DOHH2 (cell line): Measurements from ENCODE around the gene ITPR1.
A peak's percentile ranks its signal among the peaks of the same experiment; 100 is the strongest.

Experiments used
- H3F3A ChIP-seq: fragments of 200-600 bp; sonication (generic), shearing (Covaris generic); 2 replicates; pipeline ENCODE4 v1.6.0; 2016; ENCODE audit warnings: antibody characterized with exemption, mild to moderate bottlenecking; ENCODE audit not compliant: control insufficient read depth, insufficient read depth
- H3K27ac ChIP-seq: fragments of 200-600 bp; sonication (generic); 2 replicates; pipeline ENCODE4 v1.5.1; 2014; ENCODE audit warnings: low read depth, mild to moderate bottlenecking, low read length, moderate library complexity
- H3K27me3 ChIP-seq: fragments of 200-600 bp; sonication (generic); 2 replicates; pipeline ENCODE4 v1.6.1; 2014; ENCODE audit warnings: mild to moderate bottlenecking, low read length, mixed read lengths; ENCODE audit not compliant: control insufficient read depth
- H3K36me3 ChIP-seq: fragments of 200-600 bp; sonication (generic); 2 replicates; pipeline ENCODE4 v1.6.1; 2014; ENCODE audit warnings: mild to moderate bottlenecking, low read length, moderate library complexity, mixed read lengths; ENCODE audit not compliant: control insufficient read depth
- H3K4me1 ChIP-seq: fragments of 200-600 bp; sonication (generic); 2 replicates; pipeline ENCODE4 v1.6.1; 2014; ENCODE audit warnings: mild to moderate bottlenecking, low read length, mixed read lengths; ENCODE audit not compliant: control insufficient read depth
- H3K4me2 ChIP-seq: fragments of 200-600 bp; sonication (generic); 2 replicates; pipeline ENCODE4 v1.6.0; 2014; ENCODE audit warnings: mild to moderate bottlenecking, low read length, moderate library complexity
- H3K4me3 ChIP-seq: fragments of 200-600 bp; sonication (generic); 2 replicates; pipeline ENCODE4 v1.5.1; 2014; ENCODE audit warnings: mild to moderate bottlenecking, low read length, mixed read lengths
- H3K79me2 ChIP-seq: fragments of 200-600 bp; sonication (generic); 2 replicates; pipeline ENCODE4 v1.6.1; 2014; ENCODE audit warnings: mild to moderate bottlenecking, low read length, mixed read lengths; ENCODE audit not compliant: control insufficient read depth
- H3K9me2 ChIP-seq: fragments of 200-600 bp; sonication (generic); replicated peaks from 2 replicates; pipeline ENCODE4 v1.6.1; 2014; ENCODE audit warnings: mild to moderate bottlenecking, low read length, mixed read lengths; ENCODE audit not compliant: control insufficient read depth
- H3K9me3 ChIP-seq: fragments of 200-600 bp; sonication (generic); 2 replicates; pipeline ENCODE4 v1.6.1; 2014; ENCODE audit warnings: antibody characterized with exemption, low read length, mixed read lengths; ENCODE audit not compliant: control insufficient read depth, insufficient read depth
- H4K20me1 ChIP-seq: fragments of 200-600 bp; sonication (generic); 2 replicates; pipeline ENCODE4 v1.6.0; 2014; ENCODE audit warnings: low read depth, mild to moderate bottlenecking, antibody characterized with exemption, low read length, moderate library complexity; ENCODE audit not compliant: control insufficient read depth, insufficient read depth
- CTCF ChIP-seq: fragments of 200-600 bp; sonication (generic); IDR thresholded peaks from one replicate; pipeline ENCODE4 v1.5.1; 2014; ENCODE audit warnings: antibody characterized with exemption, mild to moderate bottlenecking, low read depth, low read length; ENCODE audit not compliant: poor library complexity, severe bottlenecking
- EZH2phosphoT487 ChIP-seq: fragments of 200-600 bp; sonication (generic); IDR thresholded peaks from 2 replicates; pipeline ENCODE4 v1.6.1; 2017; ENCODE audit warnings: borderline replicate concordance, mild to moderate bottlenecking, antibody characterized with exemption, low read length, moderate library complexity, mixed read lengths

ITPR1 gene

GRCh38 chr3:4627651-4628375 lies 134.7 kb downstream of the ITPR1 start:
- no peaks in the 10 kb centered on the region for H3K9me3 ChIP-seq
- no peaks in the 10 kb centered on the region for H3K27me3 ChIP-seq
- no peaks in the 10 kb centered on the region for H3F3A ChIP-seq
- TF ChIP-seq EZH2phosphoT487 = no peak
- TF ChIP-seq CTCF = no peak
- no peak overlapping the region for H3K4me3 ChIP-seq
- no peaks in the 10 kb centered on the region for H3K36me3 ChIP-seq
- H3K4me2 ChIP-seq = no peak overlapping the region
- H3K4me1 ChIP-seq = no peaks in the 10 kb centered on the region
- H3K79me2 ChIP-seq = no peaks in the 10 kb centered on the region
- no peak overlapping the region for H3K27ac ChIP-seq
- H4K20me1 ChIP-seq = no peaks in the 10 kb centered on the region
- H3K9me2 ChIP-seq = no peaks in the 10 kb centered on the region

DNA sequence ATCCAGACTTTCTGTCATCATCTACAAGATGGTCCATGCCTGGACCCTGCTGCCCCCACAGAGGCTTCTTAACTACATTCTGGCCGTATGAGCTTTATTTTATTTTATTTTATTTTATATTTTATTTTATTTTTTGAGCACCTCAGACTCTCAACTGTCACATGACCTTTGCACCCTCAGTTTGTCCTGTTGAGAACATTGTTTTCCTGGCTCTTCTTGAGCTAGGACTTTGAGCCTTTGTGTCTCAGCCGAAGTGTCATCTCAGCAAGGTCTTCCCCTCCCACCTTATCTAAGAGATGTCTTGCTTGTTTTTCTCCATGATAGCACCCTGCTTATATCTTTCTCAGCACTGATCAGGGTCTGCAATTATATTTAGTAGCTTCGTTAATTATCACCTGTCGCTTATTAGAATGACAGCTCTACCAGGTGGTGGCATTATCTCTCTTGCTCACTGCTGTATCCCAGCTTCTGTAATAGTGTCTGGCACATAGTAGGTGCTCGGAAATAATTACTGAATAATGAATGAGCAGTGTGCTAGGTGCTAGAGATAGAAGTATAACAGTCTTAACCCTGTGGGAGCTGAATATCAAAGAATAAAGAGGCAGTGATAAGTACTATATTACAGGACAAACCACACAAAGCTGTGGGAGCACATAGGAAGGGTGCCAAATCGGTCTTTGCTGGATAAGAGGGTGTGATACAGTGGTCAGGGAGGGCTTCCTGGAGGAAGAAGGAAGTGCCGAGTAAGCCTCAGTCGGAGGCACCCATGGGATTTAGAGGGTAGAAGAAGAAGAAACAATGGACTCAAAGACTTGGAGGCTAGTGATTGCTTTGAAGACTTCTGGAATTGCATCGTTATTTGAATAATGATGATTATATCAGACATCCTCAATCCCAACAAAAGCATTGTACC lies 136.2 kb downstream of the ITPR1 start:
- no peak overlapping the region for H3K4me2 ChIP-seq
- no peaks in the 10 kb centered on the region for H3K36me3 ChIP-seq
- H3K9me3 ChIP-seq = no peaks in the 10 kb centered on the region
- 0 out of 2 replicates have a peak, but pooled peaks cover 2% of the 10 kb centered on the region for H3K4me1 ChIP-seq
- H3F3A ChIP-seq = no peaks in the 10 kb centered on the region
- H3K27me3 ChIP-seq = no peaks in the 10 kb centered on the region
- no peaks in the 10 kb centered on the region for H3K9me2 ChIP-seq
- no peaks in the 10 kb centered on the region for H3K79me2 ChIP-seq
- H4K20me1 ChIP-seq = no peaks in the 10 kb centered on the region
- no peak overlapping the region for H3K27ac ChIP-seq
- TF ChIP-seq CTCF (no peak), EZH2phosphoT487 (no peak)
- no peak overlapping the region for H3K4me3 ChIP-seq

- no peaks in the 10 kb centered on the region for H3K36me3 ChIP-seq
- H3K79me2 ChIP-seq = no peaks in the 10 kb centered on the region
- H3K27ac ChIP-seq = no peak overlapping the region
- no peak overlapping the region for H3K4me2 ChIP-seq
- H3F3A ChIP-seq = no peaks in the 10 kb centered on the region
- no peaks in the 10 kb centered on the region for H3K27me3 ChIP-seq
- H3K9me3 ChIP-seq = no peaks in the 10 kb centered on the region
- no peaks in the 10 kb centered on the region for H4K20me1 ChIP-seq
- H3K9me2 ChIP-seq = no peaks in the 10 kb centered on the region
- no peak overlapping the region for H3K4me3 ChIP-seq
- 0 out of 2 replicates have a peak, but pooled peaks cover 2% of the 10 kb centered on the region for H3K4me1 ChIP-seq
- TF ChIP-seq CTCF (peak; percentile 93), EZH2phosphoT487 (no peak)
These were observed 140.2 kb downstream of the ITPR1 start for GRCh38 chr3:4633078-4634004.
